H1 (cell line): ENCODE measurements around the gene PAXX. TPM values are rescaled to one million over a fixed set of nuclear protein-coding genes. Genes with fewer than 3 reads are reported as not detected.

Experiments
- CTCF ChIA-PET: fragments of 300-600 bp; sonication (Branson Sonifier 250); formaldehyde crosslinking; loops from one replicate; lab custom pipeline; 2021; ENCODE audit not compliant: partially characterized antibody; lab: Charles Lee
- POLR2A ChIA-PET: fragments of 300-600 bp; sonication (Branson Sonifier 250); formaldehyde crosslinking; loops from one replicate; lab custom pipeline; 2021; ENCODE audit warnings: inconsistent platforms; ENCODE audit not compliant: partially characterized antibody; lab: Charles Lee
- DNase-seq, 2 experiments: peaks; one replicate each; pipeline versions ENCODE4 v3.0.0 to v3.0.0-alpha.2; 2010 to 2022; ENCODE audit warnings: low spot score in 2 of 2, low read depth in 1 of 2, mixed read lengths in 1 of 2
- FAIRE-seq: peaks from 2 replicates; lab custom pipeline; 2011; peaks lifted over from hg19 to GRCh38; lab: Jason Lieb, UNC
- H2AFZ ChIP-seq: 2 replicates; pipeline ENCODE4 v1.8.1; 2012; ENCODE audit warnings: low read length, inconsistent platforms
- H2AK5ac ChIP-seq: 2 replicates; pipeline ENCODE4 v1.6.1; 2013; ENCODE audit warnings: low read depth, low read length
- H2BK120ac ChIP-seq: replicated peaks from 2 replicates; pipeline ENCODE3; 2013; ENCODE audit warnings: low read depth, low read length, inconsistent platforms
- H2BK12ac ChIP-seq: 2 replicates; pipeline ENCODE4 v1.6.1; 2013; ENCODE audit warnings: low read depth, low read length
- H2BK15ac ChIP-seq: 2 replicates; pipeline ENCODE4 v1.6.1; 2013; ENCODE audit warnings: low read length
- H2BK20ac ChIP-seq: 2 replicates; pipeline ENCODE4 v1.6.1; 2013; ENCODE audit warnings: low read length
- H2BK5ac ChIP-seq: 2 replicates; pipeline ENCODE4 v1.6.1; 2013; ENCODE audit warnings: low read depth, low read length
- H3K14ac ChIP-seq: 2 replicates; pipeline ENCODE4 v1.6.1; 2013; ENCODE audit warnings: inconsistent platforms; ENCODE audit not compliant: insufficient read length
- H3K18ac ChIP-seq: 2 replicates; pipeline ENCODE4 v1.6.1; 2013; ENCODE audit warnings: low read length; ENCODE audit errors: extremely low read depth
- H3K23ac ChIP-seq: 2 replicates; pipeline ENCODE4 v1.6.1; 2013; ENCODE audit warnings: inconsistent platforms; ENCODE audit not compliant: insufficient read length
- H3K23me2 ChIP-seq: 2 replicates; pipeline ENCODE4 v1.6.1; 2013; ENCODE audit warnings: low read depth, low read length
- H3K27ac ChIP-seq: 2 replicates; pipeline ENCODE4 v1.6.1; 2011; ENCODE audit warnings: low read depth, low read length, inconsistent platforms
- H3K27me3 ChIP-seq, 4 experiments: replicated peaks in 1 of 4; 1 replicate in 1 of 4; 2 replicates in 3 of 4; pipeline versions ENCODE4 v1.6.1 to v1.8.1; 2011 to 2013; ENCODE audit warnings: low read length in 3 of 4, mild to moderate bottlenecking in 3 of 4, inconsistent platforms in 2 of 4, mixed read lengths in 2 of 4, moderate library complexity in 1 of 4; ENCODE audit not compliant: control insufficient read depth in 3 of 4, insufficient read depth in 3 of 4; ENCODE audit errors: extremely low read depth in 1 of 4
- H3K36me3 ChIP-seq, 4 experiments: 2 replicates each; pipeline versions ENCODE4 v1.6.1 to v1.8.1; 2011 to 2013; ENCODE audit warnings: mild to moderate bottlenecking in 4 of 4, low read length in 3 of 4, moderate library complexity in 2 of 4, control low read depth in 1 of 4, inconsistent platforms in 1 of 4; ENCODE audit not compliant: insufficient read depth in 4 of 4, control insufficient read depth in 2 of 4
- H3K4ac ChIP-seq: replicated peaks from 2 replicates; pipeline ENCODE3; 2013; ENCODE audit warnings: low read length, low read depth, mixed read lengths, inconsistent platforms; ENCODE audit not compliant: insufficient read length
- H3K4me1 ChIP-seq, 4 experiments: replicated peaks in 1 of 4; 1 replicate in 1 of 4; 2 replicates in 3 of 4; pipeline versions ENCODE4 v1.6.1 to v1.8.1; 2011 to 2013; ENCODE audit warnings: low read length in 3 of 4, inconsistent platforms in 2 of 4, mixed read lengths in 1 of 4; ENCODE audit not compliant: insufficient read depth in 4 of 4, control insufficient read depth in 3 of 4
- H3K4me2 ChIP-seq, 2 experiments: 2 replicates each; pipeline versions ENCODE4 v1.6.1 to v1.8.1; 2011 to 2013; ENCODE audit warnings: low read depth in 2 of 2, low read length in 2 of 2, control low read depth in 1 of 2, inconsistent platforms in 1 of 2, mild to moderate bottlenecking in 1 of 2; ENCODE audit not compliant: insufficient read depth in 1 of 2
- H3K4me3 ChIP-seq, 4 experiments: fragments of 200-600, 300-600 bp in 1 of 4; sonication (generic), shearing (Covaris generic), sonication (Bioruptor Twin) in 1 of 4; 2 replicates each; pipeline versions ENCODE4 v1.5.1 to v1.8.1; 2011 to 2016; ENCODE audit warnings: low read length in 4 of 4, low read depth in 3 of 4, control low read depth in 2 of 4, inconsistent platforms in 2 of 4, mild to moderate bottlenecking in 2 of 4, mixed read lengths in 1 of 4, moderate library complexity in 1 of 4; ENCODE audit not compliant: insufficient read depth in 2 of 4; ENCODE audit errors: extremely low read depth in 1 of 4
- H3K56ac ChIP-seq: replicated peaks from 2 replicates; pipeline ENCODE3; 2013; ENCODE audit warnings: low read depth, mild to moderate bottlenecking, mixed read lengths, low read length, inconsistent platforms; ENCODE audit not compliant: insufficient read length
- H3K79me1 ChIP-seq: 2 replicates; pipeline ENCODE4 v1.6.1; 2013; ENCODE audit warnings: low read depth, low read length, control low read depth
- H3K79me2 ChIP-seq, 2 experiments: 2 replicates each; pipeline versions ENCODE4 v1.6.1 to v1.8.1; 2012 to 2013; ENCODE audit warnings: low read length in 2 of 2, mild to moderate bottlenecking in 2 of 2, inconsistent platforms in 1 of 2; ENCODE audit not compliant: insufficient read depth in 2 of 2, control insufficient read depth in 1 of 2
- H3K9ac ChIP-seq, 4 experiments: replicated peaks in 1 of 4; 1 replicate in 1 of 4; 2 replicates in 3 of 4; pipeline versions ENCODE4 v1.6.1 to v1.8.1; 2011 to 2013; ENCODE audit warnings: low read depth in 3 of 4, low read length in 3 of 4, control low read depth in 2 of 4, mild to moderate bottlenecking in 2 of 4, moderate library complexity in 2 of 4, inconsistent platforms in 1 of 4; ENCODE audit errors: extremely low read depth in 1 of 4
- H3K9me3 ChIP-seq, 2 experiments: 2 replicates each; pipeline versions ENCODE4 v1.6.1 to v1.8.1; 2012 to 2013; ENCODE audit warnings: mild to moderate bottlenecking in 2 of 2, moderate library complexity in 2 of 2, control low read depth in 1 of 2, inconsistent platforms in 1 of 2, low read depth in 1 of 2, low read length in 1 of 2, mixed read lengths in 1 of 2; ENCODE audit not compliant: insufficient read depth in 2 of 2
- H4K20me1 ChIP-seq, 2 experiments: replicated peaks in 1 of 2; 2 replicates each; pipeline versions ENCODE3 to v1.8.1; 2011 to 2013; ENCODE audit warnings: inconsistent platforms in 2 of 2, low read length in 2 of 2, mild to moderate bottlenecking in 1 of 2; ENCODE audit not compliant: insufficient read depth in 2 of 2, control insufficient read depth in 1 of 2
- H4K5ac ChIP-seq: 2 replicates; pipeline ENCODE4 v1.6.1; 2013; ENCODE audit warnings: low read length, low read depth, mixed read lengths, inconsistent platforms; ENCODE audit not compliant: insufficient read length
- H4K8ac ChIP-seq: 2 replicates; pipeline ENCODE4 v1.8.0; 2013; ENCODE audit warnings: mild to moderate bottlenecking, moderate library complexity, low read length, inconsistent platforms; ENCODE audit not compliant: insufficient read depth; ENCODE audit errors: extremely low read depth
- H4K91ac ChIP-seq: replicated peaks from 2 replicates; pipeline ENCODE3; 2013; ENCODE audit warnings: low read length, mixed read lengths, inconsistent platforms; ENCODE audit not compliant: insufficient read length
- BCL11A ChIP-seq, 2 experiments: IDR thresholded peaks; one replicate each; pipeline ENCODE4 v1.6.1; 2011; ENCODE audit warnings: low read depth in 2 of 2, low read length in 2 of 2, mild to moderate bottlenecking in 2 of 2
- CEBPB ChIP-seq: IDR thresholded peaks from 2 replicates; pipeline ENCODE4 v1.6.1; 2012; ENCODE audit warnings: low read depth, low read length
- CHD1 ChIP-seq: IDR thresholded peaks from 2 replicates; pipeline ENCODE4 v1.6.1; 2012; ENCODE audit warnings: low read depth, low read length, improper control_type of control experiment
- CTBP2 ChIP-seq: IDR thresholded peaks from 2 replicates; pipeline ENCODE4 v1.7.0; 2011; ENCODE audit warnings: borderline replicate concordance, mild to moderate bottlenecking, moderate library complexity, mixed read lengths, low read length; ENCODE audit not compliant: insufficient read depth, insufficient read length
- FOSL1 ChIP-seq: IDR thresholded peaks from 2 replicates; pipeline ENCODE4 v1.6.1; 2011; ENCODE audit warnings: mild to moderate bottlenecking, low read depth, low read length, moderate library complexity; ENCODE audit not compliant: insufficient read depth
- GTF2F1 ChIP-seq: IDR thresholded peaks from 2 replicates; pipeline ENCODE4 v1.6.1; 2012; ENCODE audit warnings: low read depth, low read length, improper control_type of control experiment, borderline replicate concordance
- MAFK ChIP-seq: IDR thresholded peaks from 2 replicates; pipeline ENCODE4 v1.6.1; 2012; ENCODE audit warnings: low read depth, mild to moderate bottlenecking, improper control_type of control experiment, low read length
- POU5F1 ChIP-seq: IDR thresholded peaks from 2 replicates; pipeline ENCODE4 v1.6.1; 2011; ENCODE audit warnings: low read depth, mild to moderate bottlenecking, low read length, moderate library complexity
- RAD21 ChIP-seq, 2 experiments: IDR thresholded peaks in 1 of 2; conservative IDR thresholded peaks in 1 of 2; 2 replicates each; pipeline ENCODE4 v1.6.1; 2011; ENCODE audit warnings: low read depth in 2 of 2, low read length in 2 of 2, improper control_type of control experiment in 1 of 2, inconsistent platforms in 1 of 2, mild to moderate bottlenecking in 1 of 2, moderate library complexity in 1 of 2
- SIRT6 ChIP-seq: IDR thresholded peaks from one replicate; pipeline ENCODE4 v1.7.1; 2012; ENCODE audit warnings: low read length, inconsistent platforms
- TEAD4 ChIP-seq: IDR thresholded peaks from 2 replicates; pipeline ENCODE4 v1.6.1; 2012; ENCODE audit warnings: low read depth, low read length, inconsistent platforms, mixed read lengths
- WGBS, 2 experiments: shearing (Covaris generic) in 1 of 2; methylation state at CpG; one replicate each; pipeline versions ENCODE4 v1.1.6 to v1.1.7; 2013 to 2015; ENCODE audit warnings: low lambda C conversion rate in 2 of 2, mixed read lengths in 2 of 2, inconsistent platforms in 1 of 2, low coverage in 1 of 2, missing lambda C conversion rate in 1 of 2; ENCODE audit not compliant: insufficient replicate concordance in 2 of 2, insufficient coverage in 1 of 2, insufficient read length in 1 of 2; ENCODE audit errors: extremely low coverage in 1 of 2, missing lambda C conversion rate in 1 of 2; 5-methylcytosine and 5-hydroxymethylcytosine counted together
- polyA plus RNA-seq, 7 experiments: library from polyadenylated mRNA; depleted of rRNA in 3 of 7; stranded (reverse) in 5 of 7; unstranded in 2 of 7; fragments of >200 nt in 5 of 7; fragments of 200-250 nt in 2 of 7; gene quantifications; 1 replicate in 5 of 7; 2 replicates in 1 of 7; 4 replicates in 1 of 7; pipeline versions ENCODE4 v1.2.1 to v1.2.3, GENCODE V29; 2011 to 2013; ENCODE audit warnings: missing spikeins in 2 of 7, mixed read lengths in 2 of 7
- total RNA-seq: library from RNA; stranded (reverse); fragmentation: NEBNext Ultra II Directional; extraction: Animal tissue kit (Norgen Biotek cat#: 25700); gene quantifications from 2 replicates; pipeline ENCODE4 v1.2.1, GENCODE V29; 2021
- TF ChIP-seq, protein P1 (sequence below): IDR thresholded peaks from 2 replicates; pipeline ENCODE4 v1.6.1; 2012; ENCODE audit warnings: inconsistent platforms

PAXX gene
- total and polyA plus RNA-seq, 2 of the 8 experiments (the other 6 are each of a cell fraction or from before 2014, with no cell fraction given), result 43.4 to 45.9 TPM

DNA sequence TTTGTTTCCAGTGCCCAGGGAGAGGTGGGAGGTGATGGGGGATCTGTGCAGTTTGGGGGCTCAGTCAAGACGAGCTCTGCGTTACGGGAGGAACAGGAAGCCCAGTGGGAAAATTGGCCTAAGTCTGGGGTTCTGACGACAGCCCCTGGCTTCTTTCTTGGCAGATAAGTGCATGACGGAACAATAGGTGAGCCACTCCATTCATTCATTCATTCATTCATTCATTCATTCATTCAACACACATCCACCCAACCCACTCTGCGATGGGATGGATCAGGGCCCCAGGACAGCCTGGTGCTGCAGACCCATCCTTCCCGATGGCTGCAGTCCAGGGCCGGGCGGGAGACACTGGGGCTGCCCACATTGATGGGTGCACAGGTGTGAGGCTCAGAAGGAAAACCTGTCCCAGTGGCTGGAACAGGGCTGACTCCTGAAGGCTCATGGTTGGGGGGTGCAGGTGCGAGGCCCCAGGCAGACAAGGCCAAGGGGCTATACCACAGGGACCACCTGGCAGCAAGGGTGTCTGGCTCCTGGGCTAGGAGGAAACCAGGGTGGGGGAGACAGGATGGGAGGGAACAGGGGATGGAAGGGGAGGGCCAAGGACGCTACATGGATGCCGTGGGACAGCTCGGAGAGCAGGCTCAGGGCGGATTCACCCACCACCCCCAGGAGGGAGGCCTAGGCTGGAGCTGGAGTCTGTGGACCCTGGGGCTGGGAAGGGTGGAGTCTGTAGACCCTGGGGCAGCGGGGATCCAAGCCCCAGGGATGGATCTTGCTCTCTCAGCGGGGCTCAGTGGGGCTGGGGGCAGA, 11.3 kb upstream of the PAXX start:
- no peaks in the 10 kb centered on the region for H3K9me3 ChIP-seq
- no peak overlapping the region for H2BK20ac ChIP-seq
- H4K5ac ChIP-seq, result no peak overlapping the region
- ChIA-PET CTCF (interaction anchor here (1.0 to 3.0 kb wide), 3 partner anchors 48 to 180 kb away, joined by 4 to 18 read pairs (median 5); partner anchors contain the start of gene ABCA2), POLR2A (interaction anchor here (0.7 to 0.8 kb wide), 2 partner anchors 14 to 209 kb away, joined by 3 read pairs; no protein-coding TSS in a partner anchor)
- no peak overlapping the region for H3K4ac ChIP-seq
- H3K27me3 ChIP-seq, result peaks cover 13 to 30% (median 27%) of the 10 kb centered on the region in 4 experiments
- H2AK5ac ChIP-seq, result no peak overlapping the region
- no peaks in the 10 kb centered on the region for H3K36me3 ChIP-seq
- no peak overlapping the region for H3K14ac ChIP-seq
- no peak overlapping the region for H3K23ac ChIP-seq
- no peak overlapping the region for H4K8ac ChIP-seq
- FAIRE-seq, result no peak
- no peak overlapping the region for H2BK120ac ChIP-seq
- 90% methylated on average over 16 of the region's 16 CpGs; no CpG with 5 or more reads in 1 of the 2 experiments for WGBS, 2 experiments
- H3K18ac ChIP-seq, result no peak overlapping the region
- no peaks in the 10 kb centered on the region for H3K79me2 ChIP-seq
- no peak overlapping the region for H3K4me3 ChIP-seq
- H2AFZ ChIP-seq, result no peak overlapping the region
- no peak overlapping the region for H4K91ac ChIP-seq
- no peak overlapping the region for H3K56ac ChIP-seq
- H3K27ac ChIP-seq, result no peak overlapping the region
- no peaks in the 10 kb centered on the region for H3K79me1 ChIP-seq
- H3K4me1 ChIP-seq, result peaks cover 0 to 16% (median 7%) of the 10 kb centered on the region in 4 experiments; a peak in 5 of 7 replicates
- no peak overlapping the region for H2BK12ac ChIP-seq
- peaks cover 20% of the 10 kb centered on the region; the same call in 1 of the 2 replicates for H3K23me2 ChIP-seq
- peaks cover 0 to 3% of the 10 kb centered on the region in 2 experiments for H4K20me1 ChIP-seq
- no peak overlapping the region for H3K4me2 ChIP-seq
- H2BK15ac ChIP-seq, result no peak overlapping the region
- no peak overlapping the region for H2BK5ac ChIP-seq
- H3K9ac ChIP-seq, result no peak overlapping the region
- DNase-seq, result no peak
- TF ChIP-seq RAD21 (IDR thresholded peaks at IDR 0.05 in 1 of 2, conservative IDR thresholded peaks at IDR 0.05 in 1 of 2; ENCODE audit: low read depth in 2 of 2, low read length in 2 of 2) (no peak), BCL11A (IDR thresholded peaks at IDR 0.05; ENCODE audit: low read depth in 2 of 2, low read length in 2 of 2) (no peak), GTF2F1 (no peak), CHD1 (no peak), TEAD4 (no peak), CEBPB (no peak), FOSL1 (no peak), CTBP2 (no peak), SIRT6 (no peak), POU5F1 (no peak), MAFK (no peak)
- TF ChIP-seq, protein P1, sequence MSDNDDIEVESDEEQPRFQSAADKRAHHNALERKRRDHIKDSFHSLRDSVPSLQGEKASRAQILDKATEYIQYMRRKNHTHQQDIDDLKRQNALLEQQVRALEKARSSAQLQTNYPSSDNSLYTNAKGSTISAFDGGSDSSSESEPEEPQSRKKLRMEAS, result no peak
